ENCODE measurements around the gene LGALS13.

GRCh38 chr19:39641773-39642172 is 39.4 kb downstream of the LGALS13 start:
- no peak for TF ChIP-seq CTCF (IDR thresholded peaks at IDR 0.05; ENCODE audit: poor library complexity, severe bottlenecking)
- no peak for TF ChIP-seq TAF1 (IDR thresholded peaks at IDR 0.05; ENCODE audit: low read depth)
- TF ChIP-seq EZH2 (IDR thresholded peaks at IDR 0.05; ENCODE audit: borderline replicate concordance, insufficient read depth, low read length, poor library complexity, severe bottlenecking): no peak
- no peak for TF ChIP-seq REST (IDR thresholded peaks at IDR 0.05; ENCODE audit: borderline replicate concordance)
